ENCODE data around the gene CCND2.

GRCh38 chr12:4285070-4285469 lies 11.5 kb downstream of the CCND2 start:
- TF ChIP-seq CTCF (conservative IDR thresholded peaks at IDR 0.05; ENCODE audit: low read length) (no peak), EZH2phosphoT487 (IDR thresholded peaks at IDR 0.05; ENCODE audit: borderline replicate concordance, low read depth, low read length) (no peak)

Data from OCI-LY7 (cell line).